HG03097 (cell line): ENCODE results near the gene LAMA1.

Source experiments
- ATAC-seq: cut with Tn5 transposase; IDR thresholded peaks from one replicate; pipeline ENCODE4 v1.9.1; 2021; ENCODE audit not compliant: unreplicated experiment, low FRiP score

LAMA1 gene

GRCh38 chr18:6917072-6917471, 200.5 kb downstream of the LAMA1 start:
- no peak for ATAC-seq

- ATAC-seq = no peak
Measured at GRCh38 chr18:6901286-6901926, 216.2 kb downstream of the LAMA1 start.

- no peak for ATAC-seq
Measured at GRCh38 chr18:6891788-6892187, 225.8 kb downstream of the LAMA1 start.
